NCI-H1105 treated with DMSO at 0.1 percent for 48 hours (cell line): ENCODE data around the gene STX1B.
A peak's percentile ranks its signal among the peaks of the same experiment; 100 is the strongest.

ENCODE experiments used
- DNase-seq: peaks from one replicate; lab custom pipeline; 2025; lab: John Stamatoyannopoulos, UW

STX1B gene

GRCh38 chr16:30979170-30980022, 31.0 kb downstream of the STX1B start:
- no peak for DNase-seq

GRCh38 chr16:30977502-30977901, 32.9 kb downstream of the STX1B start:
- DNase-seq = no peak

- DNase-seq = no peak
Observed at GRCh38 chr16:30976486-30976885, 34.0 kb downstream of the STX1B start.

GRCh38 chr16:30974348-30974747, 36.1 kb downstream of the STX1B start:
- DNase-seq = no peak

GRCh38 chr16:30972872-30973271, 37.6 kb downstream of the STX1B start:
- DNase-seq = no peak

GRCh38 chr16:30971298-30971697, 39.1 kb downstream of the STX1B start:
- no peak for DNase-seq

- no peak for DNase-seq
Observed at GRCh38 chr16:30969246-30969842, 41.1 kb downstream of the STX1B start.

GRCh38 chr16:30967795-30968194, 42.6 kb downstream of the STX1B start:
- DNase-seq = no peak

- no peak for DNase-seq
Observed at GRCh38 chr16:30966033-30966619, 44.3 kb downstream of the STX1B start.

GRCh38 chr16:30965436-30965835, 45.0 kb downstream of the STX1B start:
- DNase-seq = no peak

- no peak for DNase-seq
Observed at GRCh38 chr16:30964574-30965226, 45.7 kb downstream of the STX1B start.

- DNase-seq = no peak
Observed at GRCh38 chr16:30963925-30964511, 46.4 kb downstream of the STX1B start.

- no peak for DNase-seq
Observed at GRCh38 chr16:30961384-30961783, 49.1 kb downstream of the STX1B start.

GRCh38 chr16:30958175-30959079, 52.0 kb downstream of the STX1B start:
- DNase-seq = peak; percentile 32

- peak; percentile 88 for DNase-seq
Observed at GRCh38 chr16:30957456-30958174, 52.8 kb downstream of the STX1B start, which contains the start of gene SETD1A. Gene SETD1A, plus strand, starts transcription at chr16:30957754. Its CDS starts 978 bp downstream, at chr16:30958732.

- DNase-seq = peak; percentile 47
Observed at GRCh38 chr16:30956601-30957455, 53.6 kb downstream of the STX1B start.

GRCh38 chr16:30954993-30955392, 55.4 kb downstream of the STX1B start:
- DNase-seq = no peak

- peak; percentile 71 for DNase-seq
Observed at GRCh38 chr16:30953511-30954124, 56.8 kb downstream of the STX1B start.

GRCh38 chr16:30953111-30953510, 57.3 kb downstream of the STX1B start:
- DNase-seq = no peak
